ENCODE data around the gene PKHD1.

GRCh38 chr6:51578994-51579393 lies 508.4 kb downstream of the PKHD1 start:
- TF ChIP-seq CTCF (IDR thresholded peaks at IDR 0.05) (no peak), POLR2A (IDR thresholded peaks at IDR 0.05) (no peak)

Measured in heart left ventricle (tissue), 13 donors.